GM12892 (cell line): ENCODE data around the gene GPR63.

ENCODE experiments used
- POLR2A ChIP-seq: IDR thresholded peaks from 2 replicates; pipeline ENCODE4 v1.6.1; 2011; ENCODE audit warnings: low read depth, low read length, control low read depth
- POLR2AphosphoS5 ChIP-seq: IDR thresholded peaks from 2 replicates; pipeline ENCODE4 v1.6.1; 2011; ENCODE audit warnings: low read depth, low read length, control low read depth
- TAF1 ChIP-seq: IDR thresholded peaks from 2 replicates; pipeline ENCODE4 v1.6.1; 2011; ENCODE audit warnings: low read depth, mild to moderate bottlenecking, control low read depth, low read length, borderline replicate concordance

DNA sequence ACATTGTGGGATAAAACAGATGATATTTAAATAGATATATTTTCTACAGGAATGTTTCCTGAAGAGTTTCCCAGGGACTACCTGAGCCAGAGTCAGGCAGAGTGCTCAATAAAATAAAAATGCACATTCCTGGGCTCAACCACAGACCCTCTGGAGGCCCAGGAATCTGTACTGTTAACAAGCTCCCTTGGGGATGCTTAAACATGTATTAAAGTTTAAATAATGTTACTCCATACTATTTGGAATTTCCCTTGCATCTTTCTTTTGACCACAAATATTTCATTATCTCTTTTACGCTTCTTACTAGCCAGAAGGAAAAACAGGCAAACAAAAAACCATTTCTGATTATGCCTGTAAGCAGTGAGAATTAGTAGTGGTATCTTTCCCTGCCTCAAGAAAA is 42.3 kb downstream of the GPR63 start:
- TF ChIP-seq POLR2AphosphoS5 (no peak), TAF1 (no peak), POLR2A (no peak)
